GM19395 (cell line): ENCODE results near the gene DRGX.

Experiments
- ATAC-seq: cut with Tn5 transposase; IDR thresholded peaks from one replicate; pipeline ENCODE4 v1.9.1; 2021; ENCODE audit warnings: mild to moderate bottlenecking, moderate library complexity; ENCODE audit not compliant: unreplicated experiment

The DRGX gene

GRCh38 chr10:49384268-49384953 is 11.5 kb downstream of the DRGX start:
- ATAC-seq: no peak

- no peak for ATAC-seq
Observed at GRCh38 chr10:49383853-49384252, 12.0 kb downstream of the DRGX start.

- no peak for ATAC-seq
Observed at GRCh38 chr10:49382826-49383225, 13.1 kb downstream of the DRGX start.

GRCh38 chr10:49382226-49382625 is 13.7 kb downstream of the DRGX start:
- ATAC-seq: no peak

GRCh38 chr10:49381111-49381900 is 14.6 kb downstream of the DRGX start:
- ATAC-seq: no peak

- no peak for ATAC-seq
Observed at GRCh38 chr10:49379596-49380410, 16.1 kb downstream of the DRGX start.

- ATAC-seq: no peak
Observed at GRCh38 chr10:49377256-49377655, 18.6 kb downstream of the DRGX start.

- no peak for ATAC-seq
Observed at GRCh38 chr10:49375611-49376010, 20.3 kb downstream of the DRGX start.

- no peak for ATAC-seq
Observed at GRCh38 chr10:49374740-49375139, 21.1 kb downstream of the DRGX start.

GRCh38 chr10:49373361-49373760 is 22.5 kb downstream of the DRGX start:
- no peak for ATAC-seq

- ATAC-seq: no peak
Observed at GRCh38 chr10:49371967-49372366, 23.9 kb downstream of the DRGX start.

- ATAC-seq: no peak
Observed at GRCh38 chr10:49370326-49371100, 25.4 kb downstream of the DRGX start.

GRCh38 chr10:49369216-49370162 is 26.4 kb downstream of the DRGX start:
- ATAC-seq: no peak

- ATAC-seq: no peak
Observed at GRCh38 chr10:49368256-49368655, 27.6 kb downstream of the DRGX start.

- no peak for ATAC-seq
Observed at GRCh38 chr10:49367600-49367999, 28.3 kb downstream of the DRGX start.

- ATAC-seq: no peak
Observed at GRCh38 chr10:49366460-49366859, 29.4 kb downstream of the DRGX start.

GRCh38 chr10:49365675-49366415 is 30.0 kb downstream of the DRGX start:
- no peak for ATAC-seq

- ATAC-seq: no peak
Observed at GRCh38 chr10:49365275-49365674, 30.6 kb downstream of the DRGX start.

GRCh38 chr10:49364747-49365146 is 31.1 kb downstream of the DRGX start:
- ATAC-seq: no peak
